ENCODE measurements around the gene RNU5D-1. TPM values are rescaled to one million over a fixed set of nuclear protein-coding genes. Genes with fewer than 3 reads are reported as not detected.
A peak's percentile ranks its signal among the peaks of the same experiment; 100 is the strongest.

Gene RNU5D-1
- total and polyA plus RNA-seq, 12 donors, result not detected

DNA sequence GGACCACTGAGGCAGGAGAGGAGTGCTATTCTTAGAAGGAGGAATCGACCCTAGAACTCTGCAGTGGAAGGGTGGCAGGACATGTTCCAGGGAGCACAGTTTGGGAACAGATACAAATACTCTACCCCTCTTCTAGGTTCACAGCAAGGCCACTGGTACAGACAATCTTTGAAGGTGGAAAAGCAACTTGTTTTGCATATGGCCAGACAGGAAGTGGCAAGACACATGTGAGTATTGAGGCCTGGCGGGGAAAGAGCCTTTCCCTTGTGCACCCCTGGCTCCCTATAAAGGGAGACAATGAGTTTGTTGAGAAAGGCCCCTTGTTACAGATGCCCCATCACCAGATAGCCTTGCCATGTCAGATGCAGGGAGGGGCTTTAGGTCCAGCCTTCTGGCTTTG, 26.4 kb upstream of the RNU5D-1 start:
- no peak for DNase-seq
- no peak overlapping the region for H3K4me3 ChIP-seq
- TF ChIP-seq POLR2A (IDR thresholded peaks at IDR 0.05), result no peak
- WGBS, 4 donors, result 93 to 99% (median 95%) methylated on average over 2 of the region's 2 CpGs
- H3K36me3 ChIP-seq (replicated peaks in 1 of 2), result no peaks in the 10 kb centered on the region
- H3K4me1 ChIP-seq (replicated peaks in 1 of 2), result no peaks in the 10 kb centered on the region
- no peaks in the 10 kb centered on the region for H3K27me3 ChIP-seq
- H3K27ac ChIP-seq, result no peak overlapping the region
- intact Hi-C loops (cut with DNase I), result no loop called here
- H3K9me3 ChIP-seq (replicated peaks in 1 of 3), result no peaks in the 10 kb centered on the region

DNA sequence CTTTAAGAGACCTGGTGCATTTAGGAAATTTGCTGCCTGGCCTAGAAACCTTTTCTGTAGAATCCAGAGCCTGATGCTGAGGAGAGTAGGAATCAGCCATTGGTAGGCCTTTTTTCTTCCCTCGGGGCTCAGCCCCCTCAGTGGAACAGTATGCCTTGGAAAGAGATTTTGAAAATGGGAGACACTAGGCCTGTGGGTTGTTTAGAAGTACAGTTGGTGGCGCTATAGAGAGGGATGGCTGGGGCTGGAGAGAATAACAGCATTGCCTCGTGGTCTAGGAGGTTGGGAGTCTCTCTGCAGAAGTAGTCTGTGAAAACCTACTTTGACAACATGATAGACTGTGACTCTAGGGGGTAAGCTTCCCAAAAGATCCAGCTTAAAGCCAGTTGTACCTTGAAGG, 16.9 kb upstream of the RNU5D-1 start:
- Histone ChIP-seq H3K36me3 (replicated peaks in 1 of 2) (no peaks in the 10 kb centered on the region), H3K4me1 (replicated peaks in 1 of 2) (no peaks in the 10 kb centered on the region), H3K9me3 (replicated peaks in 1 of 3) (no peaks in the 10 kb centered on the region), H3K27me3 (no peaks in the 10 kb centered on the region), H3K4me3 (no peak overlapping the region), H3K27ac (no peak overlapping the region)
- no peak for TF ChIP-seq POLR2A (IDR thresholded peaks at IDR 0.05)
- TF ChIP-seq, protein P1, sequence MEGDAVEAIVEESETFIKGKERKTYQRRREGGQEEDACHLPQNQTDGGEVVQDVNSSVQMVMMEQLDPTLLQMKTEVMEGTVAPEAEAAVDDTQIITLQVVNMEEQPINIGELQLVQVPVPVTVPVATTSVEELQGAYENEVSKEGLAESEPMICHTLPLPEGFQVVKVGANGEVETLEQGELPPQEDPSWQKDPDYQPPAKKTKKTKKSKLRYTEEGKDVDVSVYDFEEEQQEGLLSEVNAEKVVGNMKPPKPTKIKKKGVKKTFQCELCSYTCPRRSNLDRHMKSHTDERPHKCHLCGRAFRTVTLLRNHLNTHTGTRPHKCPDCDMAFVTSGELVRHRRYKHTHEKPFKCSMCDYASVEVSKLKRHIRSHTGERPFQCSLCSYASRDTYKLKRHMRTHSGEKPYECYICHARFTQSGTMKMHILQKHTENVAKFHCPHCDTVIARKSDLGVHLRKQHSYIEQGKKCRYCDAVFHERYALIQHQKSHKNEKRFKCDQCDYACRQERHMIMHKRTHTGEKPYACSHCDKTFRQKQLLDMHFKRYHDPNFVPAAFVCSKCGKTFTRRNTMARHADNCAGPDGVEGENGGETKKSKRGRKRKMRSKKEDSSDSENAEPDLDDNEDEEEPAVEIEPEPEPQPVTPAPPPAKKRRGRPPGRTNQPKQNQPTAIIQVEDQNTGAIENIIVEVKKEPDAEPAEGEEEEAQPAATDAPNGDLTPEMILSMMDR (IDR thresholded peaks at IDR 0.05), result no peak
- DNase-seq, result no peak
- intact Hi-C loops (cut with DNase I), result no loop called here
- WGBS, 4 donors, result 85 to 98% (median 95%) methylated on average over 3 of the region's 3 CpGs

DNA sequence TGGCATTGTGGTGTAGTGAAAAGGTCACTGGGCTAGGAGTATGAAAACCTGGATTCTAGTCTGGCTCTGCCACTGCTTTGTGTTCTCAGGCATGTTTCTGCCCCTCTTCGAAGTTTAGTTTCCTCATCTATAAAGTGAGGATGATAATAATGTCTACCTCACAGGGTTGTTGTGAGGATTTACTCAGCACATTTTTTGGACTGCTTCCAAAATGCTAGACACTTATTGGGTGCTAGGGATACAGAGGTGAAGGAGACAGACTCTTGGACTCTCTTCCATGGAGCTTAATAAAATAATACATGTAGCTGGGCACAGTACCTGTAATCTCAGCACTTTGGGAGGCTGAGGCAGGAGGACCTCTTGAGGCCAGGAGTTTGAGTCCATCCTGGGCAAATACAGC, 12.2 kb upstream of the RNU5D-1 start:
- intact Hi-C loops (cut with DNase I), result loop anchor here in 1 of 2 donors (5.0 kb wide), 1 partner anchor 34 kb away; the partner anchor contains the start of gene RPS8
- Histone ChIP-seq H3K36me3 (replicated peaks in 1 of 2) (no peaks in the 10 kb centered on the region), H3K27ac (no peak overlapping the region), H3K27me3 (no peaks in the 10 kb centered on the region), H3K4me1 (replicated peaks in 1 of 2) (peaks cover 6 to 11% of the 10 kb centered on the region in 2 donors), H3K9me3 (replicated peaks in 1 of 3) (no peaks in the 10 kb centered on the region), H3K4me3 (no peak overlapping the region)
- WGBS, 4 donors, result 75 to 91% (median 89%) methylated on average over 1 of the region's 1 CpG
- DNase-seq, result no peak
- TF ChIP-seq POLR2A (IDR thresholded peaks at IDR 0.05), result no peak
- TF ChIP-seq, protein P1 (IDR thresholded peaks at IDR 0.05), result no peak

DNA sequence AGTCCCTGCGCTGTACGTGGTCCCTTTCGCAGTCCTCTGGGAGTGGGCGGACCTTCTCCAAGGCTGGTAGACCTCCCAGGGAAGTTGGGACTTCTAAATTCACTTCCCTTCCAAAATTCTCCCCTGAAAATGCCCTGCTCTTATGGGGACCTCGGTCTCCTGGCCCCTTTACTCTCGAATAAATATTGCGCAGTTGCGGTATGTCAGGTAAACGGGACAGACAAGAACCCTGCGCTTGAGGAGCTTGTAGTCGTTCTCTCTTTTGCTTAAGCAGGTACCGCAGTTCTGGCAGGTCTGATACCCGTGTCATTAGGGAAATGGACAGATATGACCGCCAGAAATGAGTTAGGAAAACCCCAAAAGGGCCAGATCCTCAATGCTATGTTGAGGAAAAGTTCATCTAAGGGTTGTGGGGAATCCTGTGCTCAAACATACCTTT, 9.2 kb upstream of the RNU5D-1 start:
- WGBS, 4 donors, result 2 to 8% (median 3%) methylated on average over 14 of the region's 14 CpGs
- Histone ChIP-seq H3K4me3 (peak overlapping the region in 1 of 4 donors; percentile 69), H3K9me3 (replicated peaks in 1 of 3) (no peaks in the 10 kb centered on the region), H3K27me3 (no peaks in the 10 kb centered on the region), H3K27ac (peak overlapping the region in 1 of 5 donors; percentile 92), H3K36me3 (replicated peaks in 1 of 2) (no peaks in the 10 kb centered on the region), H3K4me1 (replicated peaks in 1 of 2) (peaks cover 6 to 11% of the 10 kb centered on the region in 2 donors)
- no peak for DNase-seq
- intact Hi-C loops (cut with DNase I), result loop anchor here in 1 of 2 donors (5.0 kb wide), 1 partner anchor 37 kb away; the partner anchor contains the start of gene RPS8
- no peak for TF ChIP-seq POLR2A (IDR thresholded peaks at IDR 0.05)
- TF ChIP-seq, protein P1 (IDR thresholded peaks at IDR 0.05), result no peak

Data from adrenal gland (tissue), 12 donors.